H9 (cell line): ENCODE results near the gene OR13J1. TPM values are rescaled to one million over a fixed set of nuclear protein-coding genes. Genes with fewer than 3 reads are reported as not detected.

Source experiments
- DNase-seq: peaks from one replicate; pipeline ENCODE4 v3.0.0-alpha.2; 2017
- H2AFZ ChIP-seq: one replicate; pipeline ENCODE4 v1.6.1; 2013; ENCODE audit warnings: mild to moderate bottlenecking, low read length, control low read depth, moderate library complexity
- H2AK5ac ChIP-seq: 2 replicates; pipeline ENCODE4 v1.6.1; 2013; ENCODE audit warnings: low read length, control low read depth, mixed read lengths; ENCODE audit not compliant: insufficient read length
- H2BK120ac ChIP-seq: one replicate; pipeline ENCODE4 v1.6.1; 2013; ENCODE audit warnings: low read depth, mild to moderate bottlenecking, low read length, control low read depth, inconsistent platforms; ENCODE audit not compliant: poor library complexity, severe bottlenecking
- H2BK12ac ChIP-seq: 2 replicates; pipeline ENCODE4 v1.6.1; 2013; ENCODE audit warnings: low read length, control low read depth, mixed read lengths, low read depth; ENCODE audit not compliant: insufficient read length
- H2BK15ac ChIP-seq: 2 replicates; pipeline ENCODE4 v1.6.1; 2013; ENCODE audit warnings: low read depth, low read length, control low read depth
- H2BK20ac ChIP-seq: one replicate; pipeline ENCODE4 v1.6.1; 2013; ENCODE audit warnings: low read depth, mild to moderate bottlenecking, low read length, control low read depth, inconsistent platforms; ENCODE audit not compliant: poor library complexity, severe bottlenecking
- H2BK5ac ChIP-seq: 2 replicates; pipeline ENCODE4 v1.6.1; 2013; ENCODE audit warnings: low read length, control low read depth, mixed read lengths; ENCODE audit not compliant: insufficient read length
- H3K14ac ChIP-seq: 2 replicates; pipeline ENCODE4 v1.6.1; 2013; ENCODE audit warnings: low read length, control low read depth; ENCODE audit not compliant: insufficient read depth
- H3K18ac ChIP-seq: 2 replicates; pipeline ENCODE4 v1.6.1; 2013; ENCODE audit warnings: low read depth, mild to moderate bottlenecking, mixed read lengths, low read length, control low read depth; ENCODE audit not compliant: insufficient read length
- H3K23ac ChIP-seq: 2 replicates; pipeline ENCODE4 v1.6.1; 2013; ENCODE audit warnings: low read length, control low read depth, mixed read lengths, low read depth; ENCODE audit not compliant: insufficient read length
- H3K23me2 ChIP-seq: 2 replicates; pipeline ENCODE4 v1.6.1; 2013; ENCODE audit warnings: low read depth, mild to moderate bottlenecking, mixed read lengths, low read length, control low read depth; ENCODE audit not compliant: insufficient read length, poor library complexity, severe bottlenecking
- H3K27ac ChIP-seq: 2 replicates; pipeline ENCODE4 v1.5.1; 2013; ENCODE audit warnings: low read length, control low read depth, mixed read lengths, low read depth; ENCODE audit not compliant: insufficient read length
- H3K27me3 ChIP-seq: 2 replicates; pipeline ENCODE4 v1.6.1; 2013; ENCODE audit warnings: low read length, control low read depth, inconsistent platforms; ENCODE audit not compliant: insufficient read depth
- H3K4ac ChIP-seq: 2 replicates; pipeline ENCODE4 v1.6.1; 2013; ENCODE audit warnings: low read depth, mild to moderate bottlenecking, control low read depth, inconsistent platforms, low read length, moderate library complexity
- H3K4me1 ChIP-seq: 2 replicates; pipeline ENCODE4 v1.6.1; 2013; ENCODE audit warnings: low read length, control low read depth, inconsistent platforms; ENCODE audit not compliant: insufficient read depth
- H3K4me2 ChIP-seq: 2 replicates; pipeline ENCODE4 v1.6.1; 2013; ENCODE audit warnings: low read length, control low read depth, mixed read lengths; ENCODE audit not compliant: insufficient read length, insufficient read depth
- H3K56ac ChIP-seq: 2 replicates; pipeline ENCODE4 v1.6.1; 2013; ENCODE audit warnings: low read depth, mild to moderate bottlenecking, mixed read lengths, low read length, control low read depth; ENCODE audit not compliant: insufficient read length
- H3K79me1 ChIP-seq: 2 replicates; pipeline ENCODE4 v1.6.1; 2013; ENCODE audit warnings: low read depth, mild to moderate bottlenecking, moderate library complexity, low read length, control low read depth, inconsistent platforms; ENCODE audit not compliant: insufficient read depth, poor library complexity, severe bottlenecking
- H3K79me2 ChIP-seq: 2 replicates; pipeline ENCODE4 v1.6.1; 2013; ENCODE audit warnings: low read length, control low read depth, inconsistent platforms; ENCODE audit not compliant: insufficient read depth
- H3K9ac ChIP-seq: 2 replicates; pipeline ENCODE4 v1.6.1; 2013; ENCODE audit warnings: low read length, control low read depth, mixed read lengths; ENCODE audit not compliant: insufficient read length; ENCODE audit errors: extremely low read depth
- H3K9me3 ChIP-seq: one replicate; pipeline ENCODE4 v1.6.1; 2013; ENCODE audit warnings: low read depth, low read length, inconsistent platforms; ENCODE audit not compliant: control insufficient read depth
- H3T11ph ChIP-seq: one replicate; pipeline ENCODE4 v1.6.1; 2013; ENCODE audit warnings: mild to moderate bottlenecking, low read length, control low read depth, inconsistent platforms
- H4K20me1 ChIP-seq: one replicate; pipeline ENCODE4 v1.6.1; 2013; ENCODE audit not compliant: control insufficient read depth, insufficient read length, insufficient read depth
- H4K5ac ChIP-seq: 2 replicates; pipeline ENCODE4 v1.6.1; 2013; ENCODE audit warnings: low read depth, mild to moderate bottlenecking, mixed read lengths, low read length, control low read depth; ENCODE audit not compliant: insufficient read length
- H4K8ac ChIP-seq: replicated peaks from 2 replicates; pipeline ENCODE4 v1.6.1; 2013; ENCODE audit warnings: low read length, control low read depth, mixed read lengths, low read depth; ENCODE audit not compliant: insufficient read length
- H4K91ac ChIP-seq: 2 replicates; pipeline ENCODE4 v1.6.1; 2013; ENCODE audit warnings: low read depth, mild to moderate bottlenecking, moderate library complexity, mixed read lengths, low read length, control low read depth; ENCODE audit not compliant: insufficient read length
- H3K27ac Mint-ChIP-seq, 3 experiments: 2 replicates in 2 of 3; 3 replicates in 1 of 3; pipeline ENCODE4 v1.8.0; 2020 to 2021; ENCODE audit warnings: mixed read lengths in 3 of 3, mild to moderate bottlenecking in 1 of 3, moderate library complexity in 1 of 3
- H3K27me3 Mint-ChIP-seq: 2 replicates; pipeline ENCODE4 v1.8.0; 2021; ENCODE audit warnings: low read depth, mild to moderate bottlenecking, moderate library complexity, mixed read lengths
- H3K36me3 Mint-ChIP-seq, 3 experiments: 2 replicates in 2 of 3; 3 replicates in 1 of 3; pipeline ENCODE4 v1.8.0; 2020 to 2021; ENCODE audit warnings: low read depth in 3 of 3, mixed read lengths in 3 of 3; ENCODE audit not compliant: insufficient read depth in 1 of 3
- H3K4me1 Mint-ChIP-seq, 2 experiments: 2 replicates each; pipeline ENCODE4 v1.8.0; 2020; ENCODE audit warnings: mixed read lengths in 2 of 2
- H3K4me3 Mint-ChIP-seq, 2 experiments: 2 replicates in 1 of 2; 3 replicates in 1 of 2; pipeline ENCODE4 v1.8.0; 2020 to 2021; ENCODE audit warnings: mild to moderate bottlenecking in 2 of 2, mixed read lengths in 2 of 2, moderate library complexity in 1 of 2
- H3K9me3 Mint-ChIP-seq, 2 experiments: 2 replicates in 1 of 2; 3 replicates in 1 of 2; pipeline ENCODE4 v1.8.0; 2020; ENCODE audit warnings: mild to moderate bottlenecking in 2 of 2, mixed read lengths in 2 of 2, moderate library complexity in 1 of 2
- WGBS: extraction: QIAGEN DNeasy Blood & Tissue Kit; methylation state at CpG from one replicate; pipeline ENCODE4 v1.1.7; 2013; ENCODE audit warnings: missing lambda C conversion rate, low lambda C conversion rate, mixed read lengths; ENCODE audit not compliant: insufficient read length; ENCODE audit errors: extremely low coverage; 5-methylcytosine and 5-hydroxymethylcytosine counted together
- total RNA-seq: library from RNA; stranded (reverse); gene quantifications from 2 replicates; pipeline ENCODE4 v1.2.1, GENCODE V29; 2021
- TF ChIP-seq, protein P1 (sequence below): fragments of 200-600 bp; sonication (generic); conservative IDR thresholded peaks from 3 replicates; pipeline ENCODE4 v1.8.0; 2021; ENCODE audit warnings: antibody characterized with exemption, mild to moderate bottlenecking

OR13J1 gene
- total RNA-seq, 1 experiment from 2014 or later: not detected

DNA sequence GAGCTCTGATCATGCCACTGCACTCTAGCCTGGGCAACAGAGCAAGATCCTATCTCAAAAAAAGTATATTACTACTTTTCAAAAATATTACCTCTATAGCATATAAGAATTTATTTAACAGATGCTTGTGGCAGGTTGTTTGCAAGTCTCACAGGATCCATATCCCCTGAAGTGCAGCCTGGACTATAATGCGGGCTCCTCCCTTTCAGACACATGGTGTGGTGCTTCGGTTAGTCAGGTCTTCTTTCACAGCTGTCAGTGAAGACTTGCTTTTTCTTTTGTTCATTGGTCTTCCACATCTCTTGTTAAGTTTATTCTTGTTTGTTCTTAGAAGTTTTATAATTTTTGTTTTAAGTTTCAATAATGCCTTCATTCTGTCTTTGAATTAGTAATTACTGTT, 26.4 kb upstream of the OR13J1 start:
- Histone ChIP-seq H3K23ac (no peak overlapping the region), H3K56ac (no peak overlapping the region), H2BK15ac (no peak overlapping the region), H3K9me3 (no peaks in the 10 kb centered on the region), H3K27me3 (no peaks in the 10 kb centered on the region), H2BK5ac (no peak overlapping the region), H4K5ac (no peak overlapping the region), H2BK12ac (no peak overlapping the region), H2BK20ac (no peak overlapping the region), H3K27ac (no peak overlapping the region), H2BK120ac (no peak overlapping the region), H2AK5ac (no peak overlapping the region), H4K91ac (no peak overlapping the region), H4K8ac (no peak overlapping the region), H3K4me2 (no peak overlapping the region), H3K9ac (no peak overlapping the region), H3K79me1 (no peaks in the 10 kb centered on the region), H3K14ac (no peak overlapping the region), H3K4me1 (no peaks in the 10 kb centered on the region), H2AFZ (no peak overlapping the region), H4K20me1 (no peaks in the 10 kb centered on the region), H3K4ac (no peak overlapping the region), H3T11ph (no peak overlapping the region), H3K79me2 (no peaks in the 10 kb centered on the region), H3K23me2 (no peaks in the 10 kb centered on the region), H3K18ac (no peak overlapping the region)
- WGBS: no CpG with 5 or more reads among the region's 2 CpGs
- H3K9me3 Mint-ChIP-seq: no peaks in the 10 kb centered on the region
- no peaks in the 10 kb centered on the region for H3K36me3 Mint-ChIP-seq
- H3K4me3 Mint-ChIP-seq: no peak overlapping the region
- no peaks in the 10 kb centered on the region for H3K4me1 Mint-ChIP-seq
- H3K27me3 Mint-ChIP-seq: peaks cover 17% of the 10 kb centered on the region
- no peak overlapping the region for H3K27ac Mint-ChIP-seq
- DNase-seq: no peak
- TF ChIP-seq, protein P1, sequence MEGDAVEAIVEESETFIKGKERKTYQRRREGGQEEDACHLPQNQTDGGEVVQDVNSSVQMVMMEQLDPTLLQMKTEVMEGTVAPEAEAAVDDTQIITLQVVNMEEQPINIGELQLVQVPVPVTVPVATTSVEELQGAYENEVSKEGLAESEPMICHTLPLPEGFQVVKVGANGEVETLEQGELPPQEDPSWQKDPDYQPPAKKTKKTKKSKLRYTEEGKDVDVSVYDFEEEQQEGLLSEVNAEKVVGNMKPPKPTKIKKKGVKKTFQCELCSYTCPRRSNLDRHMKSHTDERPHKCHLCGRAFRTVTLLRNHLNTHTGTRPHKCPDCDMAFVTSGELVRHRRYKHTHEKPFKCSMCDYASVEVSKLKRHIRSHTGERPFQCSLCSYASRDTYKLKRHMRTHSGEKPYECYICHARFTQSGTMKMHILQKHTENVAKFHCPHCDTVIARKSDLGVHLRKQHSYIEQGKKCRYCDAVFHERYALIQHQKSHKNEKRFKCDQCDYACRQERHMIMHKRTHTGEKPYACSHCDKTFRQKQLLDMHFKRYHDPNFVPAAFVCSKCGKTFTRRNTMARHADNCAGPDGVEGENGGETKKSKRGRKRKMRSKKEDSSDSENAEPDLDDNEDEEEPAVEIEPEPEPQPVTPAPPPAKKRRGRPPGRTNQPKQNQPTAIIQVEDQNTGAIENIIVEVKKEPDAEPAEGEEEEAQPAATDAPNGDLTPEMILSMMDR: no peak
